HG02571 (cell line): ENCODE data around the gene MSRB1.

Source experiments
- ATAC-seq: cut with Tn5 transposase; IDR thresholded peaks from one replicate; pipeline ENCODE4 v1.9.1; 2021; ENCODE audit warnings: mild to moderate bottlenecking, moderate library complexity; ENCODE audit not compliant: unreplicated experiment

Gene MSRB1, protein sequence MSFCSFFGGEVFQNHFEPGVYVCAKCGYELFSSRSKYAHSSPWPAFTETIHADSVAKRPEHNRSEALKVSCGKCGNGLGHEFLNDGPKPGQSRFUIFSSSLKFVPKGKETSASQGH

DNA sequence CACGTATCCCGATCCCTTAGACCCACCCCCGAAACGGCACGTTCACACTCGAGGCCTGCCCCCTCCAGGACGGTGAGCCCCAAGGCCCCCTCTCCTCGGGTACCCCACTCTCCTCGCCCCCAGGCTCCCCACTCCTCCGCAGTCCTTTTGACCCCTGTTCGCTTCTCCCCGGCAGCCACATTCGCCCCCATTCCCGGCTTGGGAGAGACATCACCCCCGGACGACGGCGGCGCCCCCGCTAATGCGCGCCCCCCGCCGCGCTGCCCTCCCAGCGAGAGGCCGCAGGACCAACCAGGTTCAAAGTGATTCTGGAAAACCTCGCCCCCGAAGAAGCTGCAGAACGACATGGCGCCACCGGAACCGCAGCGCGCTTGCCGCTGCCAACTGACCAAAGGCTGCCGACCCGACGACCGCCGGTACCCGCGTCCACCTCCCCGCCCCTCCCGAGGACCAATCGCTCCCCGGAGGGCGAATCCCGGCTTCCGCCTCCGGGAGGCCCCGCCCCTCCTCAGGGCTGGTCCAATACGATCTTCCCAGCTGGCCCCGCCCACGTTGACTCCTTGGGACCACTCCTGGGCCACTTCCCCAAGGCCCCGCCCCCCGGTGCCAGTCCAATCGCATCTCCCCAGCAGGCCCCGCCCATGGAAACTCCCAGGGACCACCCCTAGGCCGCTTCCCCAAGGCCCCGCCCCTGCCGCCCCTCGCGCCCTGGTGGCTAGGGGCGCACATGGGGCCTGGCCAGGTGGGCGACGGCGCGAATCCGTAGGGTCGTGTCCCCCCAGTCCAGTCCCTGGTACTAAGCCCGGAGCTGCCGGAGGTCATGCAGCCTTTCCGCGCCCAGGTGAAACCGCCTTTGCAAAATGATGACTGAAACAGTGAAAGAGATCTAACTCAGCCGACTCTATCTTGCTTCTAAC, at the start of gene MSRB1:
TSS of gene MSRB1 (minus strand) at position 390 of the 917 bp plus-strand sequence. CDS start at position 347, 43 bp downstream.
- ATAC-seq: peak; percentile 89

DNA sequence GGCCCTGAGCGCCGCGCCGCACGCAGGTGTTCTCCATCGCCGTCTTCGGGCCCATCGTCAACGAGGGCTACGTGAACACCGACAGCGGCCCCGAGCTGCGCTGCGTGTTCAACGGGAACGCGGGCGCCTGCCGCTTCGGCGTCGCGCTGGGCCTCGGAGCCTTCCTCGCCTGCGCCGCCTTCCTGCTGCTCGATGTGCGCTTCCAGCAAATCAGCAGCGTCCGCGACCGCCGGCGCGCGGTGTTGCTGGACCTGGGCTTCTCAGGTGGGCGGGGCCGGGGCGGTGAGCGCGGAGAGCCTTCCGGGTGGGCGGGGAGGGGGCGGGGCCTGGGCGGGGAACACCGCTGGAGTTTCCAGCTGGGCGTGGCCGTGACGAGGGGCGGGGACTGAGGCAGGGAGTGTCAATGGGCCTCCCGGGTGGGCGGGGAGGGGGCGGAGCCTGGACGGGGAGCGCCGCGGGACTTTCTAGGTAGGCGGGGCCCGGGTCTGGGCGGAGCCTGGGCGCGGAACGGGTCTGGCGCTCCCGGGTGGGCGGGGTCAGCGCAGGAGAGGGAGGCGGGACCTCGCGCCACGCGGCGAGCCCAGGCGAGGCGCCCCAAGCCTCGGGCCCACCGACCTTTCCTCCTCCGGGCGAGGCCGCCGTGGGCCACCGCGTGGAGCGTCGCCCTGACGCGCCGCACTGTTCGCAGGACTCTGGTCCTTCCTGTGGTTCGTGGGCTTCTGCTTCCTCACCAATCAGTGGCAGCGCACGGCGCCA, 49.1 kb upstream of the MSRB1 start:
- peak; percentile 46 for ATAC-seq

DNA sequence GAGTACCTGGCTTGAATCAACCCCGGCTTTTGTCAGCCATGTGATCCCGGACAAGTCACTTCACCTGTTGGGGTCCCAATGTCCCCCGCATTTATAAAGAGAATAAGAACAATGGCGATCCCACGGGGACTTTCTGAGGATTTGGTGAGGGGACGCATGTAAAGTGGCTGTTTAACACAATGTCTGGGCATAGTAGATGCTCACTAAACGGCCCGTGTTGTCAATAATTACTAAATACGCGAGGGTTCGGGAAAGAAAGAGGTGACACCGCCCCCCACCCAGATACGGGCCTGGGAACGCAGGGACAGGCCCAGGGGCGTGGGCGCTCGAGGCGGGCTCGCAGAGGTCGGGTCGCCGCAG, 48.6 kb upstream of the MSRB1 start:
- ATAC-seq: no peak

DNA sequence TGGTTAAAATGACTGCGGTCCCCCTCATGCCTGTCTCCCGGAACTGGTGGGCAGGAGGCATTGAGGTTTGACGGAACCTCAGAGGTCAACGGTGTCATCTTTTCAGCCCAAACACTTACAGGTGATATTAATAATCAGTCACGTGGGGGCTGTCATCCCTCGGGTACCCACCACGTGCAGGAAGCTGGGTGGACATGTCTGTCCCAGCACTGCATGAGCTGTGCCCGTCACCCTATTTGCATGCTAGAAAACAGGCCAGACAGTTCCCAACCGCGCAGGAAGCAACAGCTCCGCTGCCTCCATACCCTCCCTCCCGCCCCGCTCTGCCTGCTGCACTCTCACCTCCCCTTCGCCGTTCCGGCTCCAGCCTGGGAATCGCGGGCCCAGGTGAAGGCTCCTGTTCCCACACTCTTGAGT, 48.1 kb upstream of the MSRB1 start:
- no peak for ATAC-seq

DNA sequence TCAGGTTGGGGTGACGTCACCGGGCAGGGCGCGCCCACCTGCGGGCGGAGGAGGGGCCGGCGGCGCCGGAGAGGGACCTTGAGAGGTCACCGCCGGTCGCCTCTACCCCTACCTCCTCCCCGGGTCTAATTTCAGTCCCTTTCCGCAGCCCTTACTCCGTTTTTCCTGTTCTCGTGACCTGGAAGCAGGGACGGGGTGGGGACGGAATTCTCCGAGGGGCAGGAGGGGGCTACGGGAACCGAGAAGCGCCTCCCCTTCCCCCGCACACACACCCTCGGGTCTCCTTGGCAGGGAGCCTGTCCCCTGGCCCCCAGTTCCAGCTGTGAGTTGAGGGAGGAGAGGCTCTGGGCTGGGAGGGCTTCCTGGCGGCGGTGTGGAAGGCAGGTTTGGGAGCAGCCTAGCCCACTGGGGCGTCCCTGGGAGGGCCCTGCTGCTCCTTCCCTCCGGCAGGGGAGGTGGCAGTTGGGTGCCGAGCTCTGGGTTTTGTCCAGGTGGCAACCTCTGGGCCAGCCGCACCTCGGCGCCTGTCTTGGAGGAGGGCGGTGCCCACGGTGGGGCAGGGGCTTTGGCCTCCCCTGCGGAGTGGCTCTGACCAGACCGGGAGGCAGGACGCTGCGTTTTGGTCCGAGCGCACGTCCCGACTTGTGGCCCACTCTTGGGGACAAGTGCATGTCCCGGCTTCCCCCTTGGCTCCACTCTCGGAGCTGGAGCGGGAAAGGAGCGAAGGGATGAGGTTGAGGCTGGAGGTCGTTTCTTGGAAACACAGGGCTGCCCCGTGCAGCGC, 47.5 kb upstream of the MSRB1 start:
- ATAC-seq: no peak

DNA sequence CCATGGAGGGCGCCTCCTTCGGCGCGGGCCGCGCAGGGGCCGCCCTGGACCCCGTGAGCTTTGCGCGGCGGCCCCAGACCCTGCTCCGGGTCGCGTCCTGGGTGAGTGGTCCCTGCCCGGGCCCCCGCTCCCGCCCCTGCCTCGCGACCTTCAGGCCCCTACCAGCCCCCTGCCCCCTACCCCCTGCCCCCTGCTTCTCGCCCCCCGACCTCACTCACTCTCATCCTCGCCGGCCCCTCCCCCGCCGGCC, 47.0 kb upstream of the MSRB1 start:
- ATAC-seq: no peak

DNA sequence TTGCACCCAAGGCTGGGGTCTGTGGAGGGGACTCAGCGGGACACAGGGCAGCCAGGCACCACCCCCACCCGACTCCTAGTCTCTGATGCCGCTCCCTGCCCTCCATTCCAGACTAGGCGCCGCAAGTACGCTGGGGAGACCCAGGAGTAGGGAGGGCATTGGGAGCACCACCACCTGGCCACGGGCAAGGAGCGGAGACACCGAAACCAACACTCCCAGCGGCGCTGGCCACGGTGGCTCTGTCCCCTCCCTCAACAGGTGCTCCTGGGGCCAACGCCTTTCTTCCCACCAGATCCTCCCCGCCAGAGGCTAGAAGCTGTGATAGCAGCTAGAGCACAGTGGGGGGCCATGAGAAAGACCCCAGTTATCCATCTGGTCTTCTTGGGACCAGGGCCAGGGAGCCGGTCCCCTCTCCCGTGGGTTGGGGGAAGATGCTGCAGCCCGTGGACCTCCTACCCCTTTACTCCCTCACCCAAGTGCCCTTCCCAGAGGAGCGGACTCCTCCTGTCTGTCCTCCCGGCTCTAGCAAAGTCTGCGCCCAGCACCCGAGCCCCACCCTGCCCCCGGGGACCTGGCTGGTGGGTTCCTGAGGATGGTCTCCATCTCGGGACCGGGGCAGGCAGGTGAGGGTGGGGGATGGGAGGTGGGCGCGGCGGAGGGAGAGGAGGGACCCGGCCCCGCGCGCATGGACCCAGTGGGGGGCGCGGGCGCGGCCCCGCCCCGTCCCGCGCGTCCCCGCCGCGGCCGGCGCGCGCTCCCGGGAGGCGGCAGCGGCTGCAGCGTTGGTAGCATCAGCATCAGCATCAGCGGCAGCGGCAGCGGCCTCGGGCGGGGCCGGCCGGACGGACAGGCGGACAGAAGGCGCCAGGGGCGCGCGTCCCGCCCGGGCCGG, 46.5 kb upstream of the MSRB1 start, which contains the start of gene SYNGR3:
TSS of gene SYNGR3 (plus strand) at position 762 of the 892 bp plus-strand sequence. CDS start 133 bp downstream, outside the sequence.
- no peak for ATAC-seq

DNA sequence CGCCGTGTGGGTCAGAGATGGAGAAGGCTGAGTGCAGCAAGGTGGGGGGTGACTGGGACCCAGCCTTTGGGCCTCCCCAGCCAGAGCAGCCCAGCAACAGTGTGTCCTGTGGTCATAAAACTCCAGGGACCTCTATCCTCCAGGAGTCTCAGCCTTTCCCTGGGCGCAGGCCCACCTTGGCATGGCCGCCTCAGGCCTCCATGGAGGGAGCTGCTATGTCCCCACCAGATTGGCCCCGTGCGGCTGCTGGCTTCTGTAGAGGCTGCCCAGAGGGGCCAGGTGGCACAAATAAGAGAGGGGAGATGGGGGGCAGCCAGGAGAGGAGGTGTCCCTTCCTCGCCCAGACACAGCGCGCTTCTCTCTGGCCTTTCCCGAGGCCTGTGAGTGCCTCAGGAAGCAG, 44.2 kb upstream of the MSRB1 start:
- ATAC-seq: no peak

DNA sequence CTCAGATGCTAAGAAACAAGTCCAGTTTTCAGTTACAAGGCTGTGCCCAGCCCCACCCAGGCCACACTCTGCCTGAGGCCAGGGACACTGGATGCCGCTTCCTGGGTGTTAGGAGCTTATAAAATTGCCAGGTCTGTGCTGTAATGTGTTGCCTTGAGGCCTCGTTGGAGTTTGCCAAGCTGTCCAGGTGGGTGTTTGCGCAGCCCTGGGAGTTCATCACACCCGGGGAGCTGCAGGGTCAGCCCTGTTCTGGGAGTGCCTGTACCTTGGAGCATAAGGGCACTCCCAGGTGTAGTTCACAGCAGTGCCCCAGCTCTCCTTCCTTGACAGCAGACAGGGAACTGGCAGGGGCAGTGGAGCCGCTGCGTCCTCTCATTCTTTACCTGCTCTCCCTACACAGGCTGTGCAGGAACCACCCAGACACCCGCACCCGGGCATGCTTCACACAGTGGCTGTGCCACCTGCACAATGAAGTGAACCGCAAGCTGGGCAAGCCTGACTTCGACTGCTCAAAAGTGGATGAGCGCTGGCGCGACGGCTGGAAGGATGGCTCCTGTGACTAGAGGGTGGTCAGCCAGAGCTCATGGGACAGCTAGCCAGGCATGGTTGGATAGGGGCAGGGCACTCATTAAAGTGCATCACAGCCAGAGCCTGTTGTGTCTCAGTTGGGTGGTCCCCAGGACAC, 42.6 kb upstream of the MSRB1 start:
- ATAC-seq: no peak

DNA sequence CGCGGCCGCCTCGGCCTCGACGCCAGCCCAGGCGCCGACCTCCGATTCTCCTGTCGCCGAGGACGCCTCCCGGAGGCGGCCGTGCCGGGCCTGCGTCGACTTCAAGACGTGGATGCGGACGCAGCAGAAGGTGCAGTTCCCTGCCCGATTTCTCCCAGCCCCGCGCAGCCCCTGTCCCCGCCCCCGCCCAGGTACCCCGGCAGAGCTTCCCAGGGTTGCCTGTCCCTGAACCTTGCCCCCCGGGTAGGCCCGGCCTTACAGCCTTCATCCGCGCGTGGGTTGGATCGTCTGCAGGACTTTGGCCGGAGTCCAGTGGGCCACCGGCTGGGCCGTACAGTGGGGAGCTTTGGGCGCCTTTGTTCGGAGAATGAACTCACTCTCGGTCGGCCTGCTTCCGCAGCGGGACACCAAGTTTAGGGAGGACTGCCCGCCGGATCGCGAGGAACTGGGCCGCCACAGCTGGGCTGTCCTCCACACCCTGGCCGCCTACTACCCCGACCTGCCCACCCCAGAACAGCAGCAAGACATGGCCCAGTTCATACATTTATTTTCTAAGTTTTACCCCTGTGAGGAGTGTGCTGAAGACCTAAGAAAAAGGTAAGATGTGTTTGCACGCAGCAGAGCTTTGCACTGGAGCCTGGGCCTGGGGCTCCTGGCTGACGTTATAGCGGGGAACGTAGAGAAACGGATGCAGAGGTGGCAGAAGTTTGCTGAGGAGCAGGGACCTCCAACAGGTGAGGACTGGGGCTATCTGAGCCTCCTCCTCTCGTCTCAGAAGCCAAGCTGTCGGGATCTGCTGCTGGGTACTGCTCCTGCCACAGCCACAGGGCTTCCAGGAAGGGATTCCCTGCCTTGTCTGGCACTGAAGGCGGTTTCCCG, 41.6 kb upstream of the MSRB1 start:
- ATAC-seq: no peak

DNA sequence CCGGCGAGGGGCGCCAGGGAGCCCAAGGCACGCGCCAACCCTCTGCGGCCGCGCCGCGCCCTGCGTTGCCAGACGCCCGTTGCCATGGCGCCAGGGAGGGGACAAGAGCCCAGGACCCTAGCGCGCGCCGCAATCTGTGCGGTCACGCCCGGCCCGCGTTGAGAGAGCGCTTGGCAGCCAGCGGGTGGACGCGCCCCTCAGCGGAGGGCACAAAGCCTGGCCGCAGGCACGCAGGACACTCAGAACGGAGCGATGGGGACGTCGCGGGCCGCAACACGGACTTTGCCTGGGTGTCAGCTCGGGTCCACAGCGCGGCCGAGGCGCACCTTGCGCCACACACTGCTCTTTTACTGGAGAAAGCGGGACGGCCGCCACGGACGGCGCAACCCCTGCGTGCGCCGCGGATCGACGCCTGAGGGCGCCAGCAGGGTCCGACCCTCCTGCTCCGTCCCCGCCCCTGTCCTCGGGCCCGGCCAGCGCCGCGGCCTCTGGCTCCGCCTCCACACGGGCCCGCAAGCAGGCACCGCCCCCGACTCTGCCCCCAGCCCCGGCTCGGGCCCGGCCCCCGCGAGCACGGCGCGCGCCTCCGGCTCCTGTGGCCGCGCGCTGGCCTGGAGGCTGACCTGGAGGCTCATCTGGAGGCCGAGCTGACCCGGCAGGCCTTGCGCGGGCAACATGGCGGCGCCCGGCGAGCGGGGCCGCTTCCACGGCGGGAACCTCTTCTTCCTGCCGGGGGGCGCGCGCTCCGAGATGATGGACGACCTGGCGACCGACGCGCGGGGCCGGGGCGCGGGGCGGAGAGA, 40.7 kb upstream of the MSRB1 start, which contains the start of gene GFER:
TSS of gene GFER (plus strand) at position 650 of the 803 bp plus-strand sequence. CDS start at position 676, 26 bp downstream.
- peak; percentile 69 for ATAC-seq

DNA sequence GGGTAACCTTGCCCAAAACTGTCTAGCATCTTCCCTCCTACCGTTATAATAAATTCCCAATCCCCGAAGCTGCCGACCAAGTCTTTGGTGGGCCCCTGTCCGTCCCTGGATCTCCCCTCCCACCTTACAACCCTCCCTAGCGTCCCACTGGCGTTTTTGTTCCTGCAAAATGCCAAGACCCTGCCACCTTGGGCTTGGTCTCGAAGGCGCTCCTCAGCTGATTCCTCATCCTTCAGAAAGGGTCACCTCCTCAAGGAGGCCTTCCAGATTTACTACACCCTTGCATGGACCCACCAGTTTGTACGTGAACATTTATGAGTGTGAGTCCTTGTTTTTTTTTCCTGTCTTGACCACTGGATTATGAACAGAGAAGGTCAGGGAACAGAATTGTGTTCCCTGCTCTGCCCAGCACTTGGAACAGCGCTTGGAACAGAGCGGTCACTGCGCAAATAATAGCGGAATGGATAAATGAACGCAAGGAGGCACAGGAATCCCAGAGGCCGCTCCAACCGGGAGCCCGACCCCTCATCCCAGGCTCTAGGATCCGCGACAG, 40.1 kb upstream of the MSRB1 start:
- no peak for ATAC-seq

DNA sequence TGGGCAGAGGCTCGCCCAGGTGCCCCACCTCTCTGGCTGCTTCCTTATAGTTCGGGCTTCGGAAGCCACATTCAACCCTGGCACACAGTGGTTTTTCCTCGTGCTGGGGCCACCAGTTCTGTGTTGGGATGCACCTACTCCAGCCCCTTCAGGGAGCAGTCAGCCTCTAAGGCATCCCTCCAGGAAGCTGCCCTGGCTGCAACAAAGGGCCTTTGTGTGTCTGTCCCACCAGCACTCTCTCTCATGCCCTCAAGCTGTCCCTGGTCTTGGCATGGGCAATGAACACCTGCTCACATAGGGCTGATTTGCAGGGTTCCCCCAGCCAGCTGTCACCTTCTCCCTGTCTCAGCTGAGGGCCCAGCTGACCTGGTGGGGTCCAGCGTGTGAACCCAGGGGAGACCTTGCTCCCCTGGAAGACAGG, 39.0 kb upstream of the MSRB1 start:
- ATAC-seq: no peak

DNA sequence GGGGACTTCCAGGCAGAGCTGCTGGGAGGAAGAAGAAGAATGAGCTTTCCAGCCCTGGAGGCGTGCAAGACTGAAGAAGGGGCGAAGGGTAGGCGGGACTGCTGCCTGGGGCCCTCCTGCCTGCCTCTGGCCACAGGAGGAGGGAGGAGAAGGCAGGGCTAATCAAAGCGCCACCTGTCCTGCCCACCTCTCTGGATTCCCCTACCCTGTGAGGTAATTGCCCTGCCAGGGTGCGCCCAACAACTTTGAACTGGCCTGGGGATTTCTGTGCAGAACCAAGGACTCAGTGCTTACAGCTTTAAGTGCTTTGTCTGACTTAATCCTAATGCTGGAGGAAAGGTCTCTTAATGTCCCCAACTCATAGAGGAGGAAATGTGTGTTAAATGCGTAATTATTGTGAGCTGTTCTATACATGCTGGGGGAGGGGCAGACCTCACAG, 38.4 kb upstream of the MSRB1 start, which contains the start of gene NOXO1:
TSS of gene NOXO1 (minus strand) at position 72 of the 439 bp plus-strand sequence. CDS start 290 bp downstream, outside the sequence.
- ATAC-seq: no peak

DNA sequence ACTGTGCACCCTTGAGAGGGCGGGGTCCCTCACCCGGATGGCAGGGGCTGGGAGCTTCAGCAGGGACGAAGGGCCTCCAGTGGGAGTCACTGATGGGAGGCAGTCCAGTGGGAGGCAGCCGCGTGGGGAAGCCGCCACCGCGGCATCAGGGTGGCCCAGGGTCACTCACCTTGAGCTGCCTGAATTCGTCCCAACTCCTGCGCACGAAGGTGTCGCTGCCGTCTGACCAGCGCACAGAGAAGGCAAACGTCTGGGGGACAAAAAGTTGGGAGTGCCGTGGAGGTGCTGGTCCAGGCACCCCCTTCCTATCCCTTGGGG, 37.7 kb upstream of the MSRB1 start:
- no peak for ATAC-seq

DNA sequence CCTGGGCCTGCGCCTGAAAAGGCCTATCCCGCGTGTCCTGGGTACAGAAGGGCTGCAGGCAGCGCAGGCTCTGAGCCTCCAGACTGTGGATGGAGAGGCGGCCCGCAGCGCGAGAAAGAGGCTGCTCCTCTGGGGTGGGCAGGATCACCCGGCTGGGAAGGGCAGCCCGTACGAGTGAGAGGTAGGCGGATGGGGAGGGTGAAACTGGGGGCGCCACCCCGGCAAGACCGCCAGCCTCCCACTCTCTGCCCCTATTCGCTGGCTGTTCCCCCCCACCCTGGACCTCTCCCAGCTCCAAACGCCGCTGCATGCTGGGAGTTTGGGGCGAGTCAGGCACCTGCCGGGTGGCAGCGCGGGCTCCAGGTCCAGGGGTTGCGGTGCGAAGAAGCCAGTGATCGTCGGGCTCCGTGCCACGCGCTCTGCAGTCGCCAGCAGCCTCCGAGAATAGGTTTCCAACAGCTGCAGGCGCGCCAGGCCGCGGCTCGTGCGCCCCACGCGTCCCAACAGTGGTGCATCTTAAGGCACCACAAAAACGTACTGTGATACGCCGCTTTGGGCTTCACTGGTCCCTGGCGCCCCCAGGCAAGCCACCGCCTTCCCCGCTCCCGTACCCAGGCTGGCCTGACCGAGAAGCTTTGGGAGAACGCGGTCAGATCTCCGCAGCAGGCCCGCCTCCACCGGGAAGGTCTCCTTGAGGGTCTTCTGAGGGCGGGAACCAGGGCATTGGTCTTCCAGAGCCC, 37.2 kb upstream of the MSRB1 start:
- ATAC-seq: no peak
